Measurements from ENCODE around the gene PDE8B.
"Not testable (repeated sequence)": the region's sequence is repeated elsewhere in the genome, so short reads cannot be mapped to it uniquely, and the experiment has no call there.

Gene PDE8B

DNA sequence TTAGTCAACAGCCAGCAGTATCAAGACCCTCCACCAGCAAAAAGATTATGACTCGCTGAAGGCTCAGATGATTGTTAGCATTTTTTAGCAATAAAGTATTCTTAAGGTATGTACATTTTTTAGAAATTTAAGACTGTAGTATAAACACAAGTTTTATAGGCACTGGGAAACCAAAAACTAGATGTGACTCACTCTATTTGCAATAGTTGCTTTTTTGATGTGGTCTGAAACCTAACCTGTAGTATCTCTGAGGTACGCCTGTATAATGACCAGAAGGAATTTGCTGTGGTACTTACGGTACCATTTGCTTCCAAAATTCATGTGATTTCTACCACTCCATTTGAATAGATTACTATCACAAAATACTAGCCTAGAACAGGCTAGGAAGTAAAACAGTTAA is 220.8 kb downstream of the PDE8B start:
- no peak for DNase-seq (ENCODE audit: low read depth in 2 of 3, low spot score in 2 of 3)

DNA sequence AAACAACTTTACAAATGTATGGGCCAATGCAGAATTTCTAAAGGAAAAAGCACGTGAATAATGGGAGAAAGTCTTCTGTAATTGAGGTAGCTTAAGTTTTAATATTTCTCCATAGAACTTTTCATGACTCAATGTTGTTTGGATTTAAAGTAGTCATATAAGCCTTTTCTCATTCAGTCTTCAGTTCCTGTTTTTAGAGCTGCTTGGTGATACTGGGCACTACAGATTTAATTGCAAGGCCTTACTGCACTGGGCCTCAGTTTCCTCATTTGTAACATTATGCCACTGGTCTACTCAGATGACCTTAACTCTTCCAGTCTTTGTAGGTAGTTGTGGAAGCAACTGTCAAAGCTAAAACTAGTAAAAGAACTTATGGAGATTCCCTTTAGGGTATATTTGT is 221.2 kb downstream of the PDE8B start:
- DNase-seq (ENCODE audit: low read depth in 2 of 3, low spot score in 2 of 3), result no peak

DNA sequence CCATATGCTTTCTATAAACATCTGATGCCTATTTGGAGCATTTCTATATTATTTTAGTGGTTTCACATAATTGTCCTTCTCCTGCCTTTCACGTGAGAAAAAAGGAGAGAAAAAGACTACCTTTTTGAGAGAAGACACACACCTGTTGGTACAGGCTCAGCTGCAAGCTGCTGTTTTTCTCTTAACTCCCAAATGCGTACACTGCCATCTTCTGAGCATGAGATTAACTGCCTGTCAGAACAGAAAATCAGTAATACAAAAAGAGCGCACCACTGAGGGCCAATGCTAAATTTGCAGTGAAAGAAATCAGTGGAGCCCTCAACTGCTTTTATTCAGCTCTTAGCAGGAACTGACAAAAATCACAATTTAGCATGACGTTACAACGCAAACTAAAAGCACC is 226.7 kb downstream of the PDE8B start:
- no peak for DNase-seq (ENCODE audit: low read depth in 2 of 3, low spot score in 2 of 3)

DNA sequence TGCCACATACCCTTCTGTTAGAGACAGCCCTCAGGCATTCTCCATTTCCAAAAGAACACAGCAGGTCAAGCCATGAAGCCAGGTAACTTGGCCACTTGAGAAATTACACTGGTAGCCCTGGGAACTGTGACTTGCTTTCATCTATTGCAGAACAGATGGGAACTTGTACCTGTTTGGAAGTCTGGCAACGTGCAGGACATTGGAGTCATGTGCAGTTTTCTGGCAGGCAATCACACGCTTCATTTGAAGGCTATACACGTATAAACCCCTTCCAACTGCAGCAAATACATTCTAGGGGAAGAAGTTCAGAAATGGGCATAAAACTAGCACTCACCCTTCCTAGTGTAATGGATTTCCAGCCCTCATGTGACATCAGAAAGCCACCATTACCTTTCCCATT is 227.6 kb downstream of the PDE8B start:
- no peak for DNase-seq (ENCODE audit: low read depth in 2 of 3, low spot score in 2 of 3)

DNA sequence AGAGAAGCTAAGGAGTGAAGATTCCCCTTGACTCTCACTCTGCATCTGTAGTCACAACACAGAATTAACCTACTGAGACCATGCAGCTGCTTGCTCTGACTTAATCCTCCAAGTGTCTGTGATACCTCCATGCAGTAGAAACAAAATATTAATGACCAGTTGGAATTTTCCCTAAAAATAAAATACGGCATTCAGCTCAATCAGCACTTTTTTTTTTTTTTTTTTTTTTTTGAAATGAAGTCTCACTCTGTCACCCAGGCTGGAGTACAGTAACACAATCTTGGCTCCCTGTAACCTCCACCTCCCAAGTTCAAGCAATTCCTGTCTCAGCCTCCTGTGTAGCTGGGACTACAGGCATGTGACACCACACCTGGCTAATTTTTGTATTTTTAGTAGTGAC is 233.2 kb downstream of the PDE8B start:
- no peak for DNase-seq (ENCODE audit: low read depth in 2 of 3, low spot score in 2 of 3)

DNA sequence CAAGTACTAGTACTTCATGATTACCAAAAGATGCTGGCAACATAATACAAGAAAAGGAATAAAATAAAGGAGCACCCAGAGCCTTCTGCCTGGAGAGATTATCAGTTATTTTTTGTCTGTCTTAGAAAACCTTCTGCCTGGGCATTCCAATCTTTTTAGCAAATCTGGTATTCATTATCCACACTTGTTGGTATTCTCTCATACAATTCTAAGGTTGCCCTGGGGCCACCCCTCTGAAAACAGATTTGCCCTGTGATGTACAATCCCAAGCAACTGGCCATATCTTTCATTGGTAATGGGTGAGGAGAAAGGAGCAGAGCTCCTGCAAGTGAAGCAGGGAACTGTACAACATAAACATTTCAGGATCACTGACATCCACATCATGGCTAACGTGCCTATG is 233.9 kb downstream of the PDE8B start:
- DNase-seq (ENCODE audit: low read depth in 2 of 3, low spot score in 2 of 3), result no peak

DNA sequence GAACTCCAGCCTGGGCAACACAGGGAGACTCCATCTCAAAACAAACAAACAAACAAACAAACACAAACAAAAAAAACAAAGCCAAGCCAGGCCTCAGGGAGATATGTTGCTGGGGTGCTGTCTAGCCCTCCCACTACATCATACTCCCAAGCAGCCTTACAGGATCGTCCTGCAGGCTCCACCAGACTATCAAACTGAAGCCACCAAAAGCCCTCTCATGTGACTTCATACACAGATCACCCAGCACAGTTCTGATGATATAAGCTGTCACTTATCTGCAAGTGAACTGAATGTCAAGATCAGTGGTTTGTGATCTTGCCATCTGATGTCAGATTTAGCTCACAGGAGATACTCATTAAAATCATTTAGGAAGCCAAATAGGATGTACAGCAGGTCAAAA is 238.4 kb downstream of the PDE8B start:
- DNase-seq (ENCODE audit: low read depth in 2 of 3, low spot score in 2 of 3), result no peak

DNA sequence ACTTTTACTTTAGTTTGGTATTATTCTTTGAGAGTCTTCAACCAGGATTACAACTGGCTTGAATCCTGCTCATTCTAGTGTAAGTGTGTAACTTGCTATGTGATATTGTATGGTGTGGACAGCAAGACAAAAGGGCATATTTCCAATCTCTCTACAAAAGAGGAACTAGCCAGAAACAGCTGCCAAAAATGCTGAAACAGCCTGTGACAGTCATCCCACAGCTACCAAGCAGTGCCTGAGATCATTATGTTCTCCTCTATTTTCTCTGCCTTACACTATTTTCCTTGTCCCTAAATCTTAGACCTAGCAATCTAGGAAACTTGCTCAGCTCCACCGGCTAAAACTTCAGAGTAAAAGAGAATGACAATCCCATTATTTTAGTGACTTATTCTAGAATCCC is 238.8 kb downstream of the PDE8B start:
- no peak for DNase-seq (ENCODE audit: low read depth in 2 of 3, low spot score in 2 of 3)

DNA sequence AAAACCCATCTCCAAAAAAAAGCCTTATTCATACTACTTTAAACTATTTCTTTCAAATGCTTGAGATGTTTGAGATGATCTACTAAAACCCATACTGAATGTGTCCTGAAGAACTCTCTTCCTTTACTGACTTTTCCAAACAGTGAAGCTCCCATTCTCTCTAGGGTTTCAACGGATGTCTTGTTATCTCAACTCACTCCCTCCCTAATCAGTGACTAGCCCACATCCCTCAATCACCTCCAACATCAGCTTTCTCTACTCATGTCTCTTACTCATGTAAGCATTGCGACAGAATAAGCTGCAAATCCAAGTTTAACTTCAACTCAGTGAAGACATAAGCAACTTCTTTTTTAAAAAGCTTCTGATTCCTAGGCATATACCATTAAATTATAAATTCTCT is 239.5 kb downstream of the PDE8B start:
- DNase-seq (ENCODE audit: low read depth in 2 of 3, low spot score in 2 of 3), result no peak

DNA sequence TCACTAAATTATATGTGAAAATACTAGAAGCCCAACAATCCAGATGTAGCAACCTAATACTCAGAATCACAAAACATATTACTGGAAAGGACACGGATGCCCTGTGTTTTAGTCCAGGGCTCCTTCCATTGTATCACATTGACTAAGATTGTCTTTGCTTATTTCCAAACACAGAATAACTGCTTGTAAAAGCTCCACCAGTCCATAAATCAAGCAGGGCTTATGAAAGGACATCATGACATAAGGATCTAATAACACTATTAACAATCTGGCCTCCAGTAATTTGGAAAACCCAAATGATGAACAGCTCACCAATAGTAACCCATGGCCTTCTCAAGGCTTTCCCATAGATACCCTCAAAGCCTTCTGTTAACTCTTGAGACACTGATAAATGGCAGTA is 241.9 kb downstream of the PDE8B start:
- DNase-seq (ENCODE audit: low read depth in 2 of 3, low spot score in 2 of 3), result no peak

DNA sequence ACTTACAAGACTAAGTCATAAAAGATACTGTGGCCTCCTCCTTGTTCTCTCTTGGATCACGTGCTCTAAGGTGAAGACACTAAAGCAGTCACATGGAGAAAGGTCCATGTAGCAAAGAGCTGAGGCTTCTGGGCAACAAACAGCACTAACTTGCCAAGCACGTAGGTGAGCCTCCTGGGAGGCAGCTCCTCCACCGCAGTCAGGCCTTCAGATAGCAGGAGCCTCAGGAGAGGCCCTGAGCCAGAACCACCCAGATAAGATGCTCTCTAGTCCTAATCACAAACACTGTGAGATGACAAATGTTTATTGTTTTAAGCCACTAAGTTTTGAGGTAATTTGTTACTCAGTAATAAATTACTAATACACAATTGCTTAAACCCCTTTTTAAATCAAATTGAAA is 243.6 kb downstream of the PDE8B start:
- no peak for DNase-seq (ENCODE audit: low read depth in 2 of 3, low spot score in 2 of 3)

DNA sequence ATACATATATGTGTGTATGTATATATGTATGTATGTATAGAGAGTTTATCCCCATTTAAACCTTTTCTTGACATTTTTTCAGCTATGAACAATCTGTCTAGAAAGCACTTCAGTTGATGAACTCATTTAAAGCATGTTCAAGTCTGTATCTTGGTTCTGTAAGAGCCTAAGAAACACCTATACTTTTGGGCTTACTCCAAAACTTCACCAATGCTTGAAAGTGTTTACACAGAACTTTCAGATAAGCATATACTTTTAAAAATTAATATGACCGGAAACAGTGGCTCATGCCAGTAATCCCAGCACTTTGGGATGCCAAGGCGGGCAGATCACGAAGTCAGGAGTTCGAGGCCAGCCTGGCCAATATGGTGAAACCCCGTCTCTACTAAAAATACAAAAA is 250.8 kb downstream of the PDE8B start:
- no peak for DNase-seq (ENCODE audit: low read depth in 2 of 3, low spot score in 2 of 3)

DNA sequence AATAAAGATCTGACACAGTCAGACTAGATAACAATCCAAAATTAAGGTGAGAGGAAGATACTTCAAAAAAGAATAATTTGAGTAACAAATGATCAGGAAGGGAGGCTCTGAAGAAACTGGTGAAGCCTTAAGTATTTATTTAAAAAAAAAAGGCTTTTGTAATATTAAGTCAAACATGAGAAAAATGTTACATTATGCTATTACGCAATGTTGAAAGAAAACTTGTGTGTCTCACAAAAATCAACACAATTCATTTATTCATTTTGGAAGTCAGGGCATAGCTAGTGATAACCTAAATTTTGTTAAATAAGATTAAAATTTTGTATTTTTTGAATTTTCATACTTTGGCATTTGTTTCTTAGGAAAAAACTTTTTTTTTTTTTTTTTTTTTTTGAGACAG is 253.4 kb downstream of the PDE8B start:
- DNase-seq (ENCODE audit: low read depth in 2 of 3, low spot score in 2 of 3), result no peak

DNA sequence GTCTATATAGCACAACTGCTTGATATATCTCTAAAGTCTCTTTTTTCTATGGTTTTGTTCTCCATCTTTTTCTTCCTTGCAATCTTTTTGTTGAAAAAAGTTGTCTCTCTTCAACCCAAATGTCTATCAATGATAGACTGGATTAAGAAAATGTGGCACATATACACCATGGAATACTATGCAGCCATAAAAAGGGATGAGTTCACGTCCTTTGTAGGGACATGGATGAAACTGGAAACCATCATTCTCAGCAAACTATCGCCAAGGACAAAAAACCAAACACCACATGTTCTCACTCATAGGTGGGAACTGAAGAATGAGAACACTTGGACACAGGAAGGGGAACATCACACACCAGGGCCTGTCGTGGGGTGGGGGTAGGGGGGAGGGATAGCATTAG is 258.4 kb downstream of the PDE8B start:
- DNase-seq (ENCODE audit: low read depth in 2 of 3, low spot score in 2 of 3), result not testable (repeated sequence)

DNA sequence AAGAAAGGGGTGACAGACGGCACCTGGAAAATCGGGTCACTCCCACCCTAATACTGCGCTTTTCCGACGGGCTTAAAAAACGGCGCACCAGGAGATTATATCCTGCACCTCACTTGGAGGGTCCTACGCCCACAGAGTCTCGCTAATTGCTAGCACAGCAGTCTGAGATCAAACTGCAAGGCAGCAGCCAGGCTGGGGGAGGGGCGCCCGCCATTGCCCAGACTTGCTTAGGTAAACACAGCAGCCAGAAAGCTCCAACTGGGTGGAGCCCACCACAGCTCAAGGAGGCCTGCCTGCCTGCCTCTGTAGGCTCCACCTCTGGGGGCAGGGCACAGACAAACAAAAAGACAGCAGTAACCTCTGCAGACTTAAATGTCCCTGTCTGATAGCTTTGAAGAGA is 264.6 kb downstream of the PDE8B start:
- not testable (repeated sequence) for DNase-seq (ENCODE audit: low read depth in 2 of 3, low spot score in 2 of 3)

Measured in activated CD8-positive, alpha-beta memory T cell treated with anti-CD3 and anti-CD28 coated beads for 48 hours (primary cell).